HG03565 (cell line): ENCODE measurements around the gene ATXN7L1.

Experiments
- ATAC-seq: cut with Tn5 transposase; IDR thresholded peaks from one replicate; pipeline ENCODE4 v1.9.1; 2021; ENCODE audit warnings: mild to moderate bottlenecking, moderate library complexity; ENCODE audit not compliant: unreplicated experiment

ATXN7L1 gene

DNA sequence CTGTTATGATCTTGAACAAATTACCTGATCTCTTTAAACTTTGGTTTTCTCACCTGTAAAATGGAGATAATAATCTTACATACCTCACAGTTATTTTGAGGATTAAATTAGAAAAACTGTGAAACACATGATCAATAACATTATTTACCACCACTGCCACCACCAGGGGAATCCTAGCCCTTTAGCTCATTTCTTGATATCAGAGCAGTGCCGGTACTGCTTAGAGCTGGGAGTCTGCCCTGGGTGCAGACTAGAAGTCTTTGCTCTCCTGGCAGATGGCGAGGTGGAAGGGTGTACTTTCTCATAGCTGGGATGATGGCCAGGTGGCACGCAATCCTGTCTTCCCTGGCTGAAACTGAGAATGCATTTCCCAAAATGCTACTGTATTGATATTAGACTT lies 282.4 kb downstream of the ATXN7L1 start:
- no peak for ATAC-seq

DNA sequence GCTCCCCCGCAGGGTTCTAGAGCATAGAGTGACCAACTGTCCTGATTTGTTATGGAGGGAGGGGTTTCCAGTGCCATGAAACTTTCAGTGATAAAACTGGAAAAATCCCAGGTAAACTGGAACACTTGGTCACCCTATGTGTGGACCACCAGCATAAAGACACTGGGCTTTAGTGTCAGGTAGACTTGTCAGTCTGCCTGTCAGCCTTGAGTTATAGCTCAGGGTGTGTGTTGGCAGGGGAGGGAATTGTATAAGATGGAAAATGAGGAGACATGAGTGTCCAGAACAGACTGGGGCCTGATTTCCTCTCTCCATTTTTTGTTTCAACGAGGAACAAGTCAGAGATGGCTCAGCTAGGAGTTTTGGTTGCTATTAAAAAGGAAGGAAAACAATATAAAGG lies 284.9 kb downstream of the ATXN7L1 start:
- ATAC-seq, result no peak

DNA sequence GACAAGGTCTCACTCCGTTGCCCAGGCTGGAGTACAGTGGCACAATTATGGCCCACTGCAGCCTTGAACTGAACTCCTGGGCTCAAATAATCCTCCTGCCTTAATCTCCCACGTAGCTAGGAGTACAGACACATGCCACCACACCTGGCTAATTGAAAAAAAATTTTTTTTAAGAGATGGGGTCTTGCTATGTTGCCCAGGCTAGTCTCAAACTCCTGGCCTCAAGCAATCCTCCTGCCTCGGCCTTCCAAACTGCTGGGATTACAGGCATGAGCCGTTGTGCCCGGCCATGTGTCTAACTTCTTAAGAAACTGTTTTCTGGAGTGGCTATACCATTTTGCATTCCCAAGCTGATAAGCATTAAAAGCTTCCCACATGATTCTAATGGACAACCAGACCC lies 285.6 kb downstream of the ATXN7L1 start:
- no peak for ATAC-seq

DNA sequence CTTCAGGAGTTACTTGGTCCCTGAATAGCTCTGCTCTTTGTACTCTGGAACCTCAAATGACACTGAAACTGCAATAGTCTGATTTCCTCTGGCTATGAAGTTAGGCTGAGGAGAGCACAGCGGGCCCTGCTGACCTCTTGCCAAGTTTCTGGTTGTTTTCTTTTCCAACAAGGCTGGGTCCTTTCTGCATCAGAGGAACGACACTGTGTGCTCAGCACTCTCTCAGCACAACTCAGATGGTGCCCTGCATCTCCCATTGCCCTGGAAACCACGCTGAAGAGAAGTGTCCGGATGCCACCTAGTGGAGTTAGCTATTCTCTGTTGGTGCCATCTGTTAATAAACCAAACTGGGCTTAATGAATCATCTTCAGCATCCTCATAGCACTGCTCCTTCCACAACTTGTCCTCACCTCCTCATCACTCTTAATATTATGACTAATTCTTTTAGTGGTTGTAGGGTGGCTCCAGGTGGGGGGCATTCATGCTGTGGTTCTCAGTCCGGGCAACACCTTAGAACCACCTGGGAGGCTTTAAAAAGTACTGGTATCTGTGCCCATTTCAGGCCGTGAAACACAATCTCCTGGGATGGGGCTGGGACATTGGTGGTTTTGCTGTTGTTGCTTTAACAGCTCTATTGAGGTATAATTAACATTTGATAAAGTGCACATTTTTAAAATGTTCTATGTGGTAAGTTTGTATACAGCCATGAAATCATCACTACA lies 286.9 kb downstream of the ATXN7L1 start:
- ATAC-seq, result peak; percentile 77

DNA sequence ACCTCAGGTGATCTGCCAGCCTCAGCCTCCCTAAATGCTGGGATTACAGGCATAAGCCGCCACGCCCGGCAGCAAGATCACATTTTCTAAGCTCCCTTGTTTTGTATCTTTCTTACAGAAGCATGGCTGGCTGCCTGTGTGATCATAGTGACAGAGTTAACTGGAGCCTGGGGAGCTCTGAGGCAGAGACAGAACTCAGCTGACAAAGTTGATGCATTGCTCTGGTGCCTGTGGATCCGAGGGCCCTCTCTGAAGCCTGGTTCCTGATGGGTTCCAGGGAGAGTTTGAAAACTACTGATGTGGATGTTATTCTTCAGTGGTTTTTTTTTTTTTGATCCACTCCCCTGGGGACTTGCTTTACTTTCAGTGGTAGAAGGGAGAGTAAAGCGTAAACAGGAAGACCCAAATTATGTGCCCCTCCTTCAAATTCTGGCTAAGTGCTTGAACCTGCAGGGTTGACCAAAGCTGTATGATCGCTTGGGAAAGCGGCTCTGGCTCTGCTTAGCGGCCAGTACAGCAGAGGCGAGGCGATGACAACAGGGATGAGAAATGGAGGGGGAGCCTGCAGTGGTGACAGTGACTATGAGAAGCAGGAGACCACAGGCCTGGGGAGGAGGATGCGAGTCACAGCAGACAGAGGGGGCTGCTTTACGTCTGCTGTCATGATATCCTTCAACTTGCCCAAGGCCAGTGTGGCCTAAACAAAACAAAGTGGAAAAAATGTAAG lies 288.3 kb downstream of the ATXN7L1 start:
- no peak for ATAC-seq

DNA sequence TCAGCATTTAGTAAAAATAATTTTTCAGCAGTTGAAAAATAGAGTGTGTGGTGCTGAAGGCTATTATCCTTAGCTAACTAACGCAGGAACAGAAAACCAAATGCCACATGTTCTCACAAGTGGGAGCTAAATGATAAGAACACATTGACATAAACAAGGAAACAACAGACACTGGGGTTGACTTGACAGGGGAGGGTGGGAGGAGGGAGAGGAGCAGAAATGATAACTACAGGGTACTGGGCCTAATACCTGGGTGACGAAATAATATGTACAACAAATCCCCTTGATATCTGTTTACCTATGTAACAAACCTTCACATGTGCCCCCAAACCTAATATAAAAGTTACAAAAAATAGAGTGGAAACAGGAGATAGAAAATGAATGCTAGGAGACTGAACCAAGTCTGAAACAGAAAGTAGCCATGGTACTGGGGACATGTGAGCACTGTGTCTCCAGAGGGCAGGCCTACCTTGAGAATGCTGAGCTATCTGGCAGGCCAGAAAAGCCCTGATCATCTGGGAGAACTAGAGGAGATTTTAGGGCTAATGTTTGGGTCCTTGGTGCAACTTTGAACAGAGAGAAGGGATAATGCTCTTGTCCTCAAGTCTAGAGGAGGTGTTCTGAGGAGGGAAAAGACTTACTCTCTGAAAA lies 290.4 kb downstream of the ATXN7L1 start:
- ATAC-seq, result peak; percentile 32

DNA sequence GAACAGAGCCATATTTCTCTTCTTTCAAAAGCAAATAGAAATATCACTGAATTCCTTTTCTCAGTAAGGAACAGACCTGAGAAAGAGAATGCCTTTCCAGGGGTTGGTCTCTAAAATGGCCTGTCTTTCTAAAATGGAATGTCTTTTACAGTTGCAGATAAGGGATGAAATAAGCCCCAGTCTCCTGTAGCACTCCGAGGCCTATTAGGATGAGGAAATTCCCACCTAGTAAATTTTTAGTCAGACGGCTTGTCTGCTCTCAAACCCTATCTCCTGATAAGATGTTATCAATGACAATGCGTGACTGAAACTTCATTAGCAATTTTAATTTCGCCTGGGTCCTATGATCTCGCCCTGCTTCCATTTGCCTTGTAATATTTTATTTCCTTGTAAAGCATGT lies 292.2 kb downstream of the ATXN7L1 start:
- ATAC-seq, result no peak

DNA sequence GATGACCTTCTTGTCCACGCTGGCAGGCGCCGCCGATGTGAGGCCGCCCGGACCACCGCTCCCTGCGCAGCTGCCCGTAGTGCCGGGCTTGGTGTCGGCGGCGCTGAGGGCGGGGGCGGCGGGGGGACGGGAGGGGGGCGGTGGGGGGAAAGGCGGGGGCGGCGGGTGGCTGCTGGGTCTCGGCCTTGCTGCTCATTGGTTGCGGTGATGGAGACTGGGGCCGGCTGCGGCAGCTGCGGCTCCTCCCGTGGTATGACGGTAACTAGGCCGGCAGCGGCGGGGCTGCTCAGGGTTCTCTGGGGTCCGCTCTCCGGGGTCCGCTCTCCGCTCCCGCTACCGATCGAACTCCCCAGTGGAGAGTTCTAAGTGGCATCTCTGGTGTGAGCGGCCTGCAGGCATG lies 293.3 kb downstream of the ATXN7L1 start:
- ATAC-seq, result no peak

DNA sequence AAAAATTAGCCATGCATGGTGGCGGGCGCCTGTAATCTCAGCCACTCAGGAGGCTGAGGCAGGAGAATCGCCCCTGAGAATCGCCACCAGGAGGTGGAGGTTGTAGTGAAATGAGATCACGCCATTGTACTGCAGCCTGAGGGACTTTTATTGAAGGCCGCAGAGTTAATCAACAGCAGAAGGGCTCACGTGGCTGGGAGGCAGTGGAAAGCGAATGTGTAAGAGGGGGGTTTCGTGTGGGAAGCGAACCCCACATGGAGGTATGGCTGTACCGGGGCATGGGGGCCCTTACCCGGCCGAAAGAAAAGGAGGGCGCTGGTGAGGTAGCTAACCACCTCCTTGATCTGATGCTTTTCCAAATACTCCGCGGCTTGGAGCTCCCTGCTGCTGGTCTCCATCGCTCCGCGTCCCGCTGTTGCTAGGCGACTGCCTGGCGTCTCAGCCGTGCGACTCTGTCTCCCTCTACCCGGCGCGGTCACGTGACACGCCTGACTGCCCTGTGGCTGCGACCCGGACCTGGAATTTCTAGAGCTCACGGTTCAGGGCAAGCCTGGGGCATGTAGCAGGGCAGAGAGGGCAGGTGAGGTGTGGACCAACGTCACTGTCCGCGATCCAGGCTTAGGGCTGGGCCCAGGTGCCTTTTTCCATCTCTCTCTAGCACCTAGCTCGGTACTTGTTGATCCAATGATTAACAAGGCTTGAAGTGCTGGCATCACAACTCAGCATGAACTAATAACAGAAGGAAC lies 295.2 kb downstream of the ATXN7L1 start, which contains the start of gene EFCAB10:
EFCAB10 (minus strand) TSS at position 428 of the 746 bp plus-strand sequence; CDS start at position 398, 30 bp downstream.
- ATAC-seq, result peak; percentile 68

DNA sequence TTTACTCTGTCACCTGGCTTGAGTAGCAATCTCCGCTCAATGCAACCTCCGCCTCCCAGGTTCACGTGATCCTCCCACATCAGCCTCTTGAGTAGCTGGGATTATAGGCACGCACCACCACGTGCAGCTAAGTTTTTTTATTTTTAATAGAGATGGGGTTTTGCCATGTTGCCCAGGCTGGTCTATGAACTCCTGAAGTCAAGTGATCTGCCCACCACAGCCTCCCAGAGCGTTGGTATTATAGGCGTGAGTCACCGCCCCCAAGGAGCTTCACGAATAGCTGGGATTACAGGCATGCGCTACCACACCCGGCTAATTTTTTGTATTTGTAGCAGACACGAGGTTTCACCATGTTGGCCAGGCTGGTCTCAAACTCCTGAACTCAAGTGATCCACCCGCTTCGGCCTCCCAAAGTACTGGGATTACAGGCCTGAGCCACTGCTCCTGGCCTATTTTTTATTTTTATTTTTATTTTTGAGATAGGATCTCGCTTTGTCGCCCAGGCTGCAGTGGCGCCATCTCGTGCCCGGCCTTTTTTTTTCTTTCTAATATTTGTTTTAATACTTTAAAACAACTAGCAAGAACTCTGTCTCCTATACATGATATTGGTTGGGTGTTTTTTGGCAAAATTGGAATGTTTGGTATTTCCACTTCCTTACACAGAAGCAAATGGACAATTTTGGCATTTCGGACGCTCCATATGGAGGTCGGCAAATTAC lies 296.2 kb downstream of the ATXN7L1 start:
- no peak for ATAC-seq

DNA sequence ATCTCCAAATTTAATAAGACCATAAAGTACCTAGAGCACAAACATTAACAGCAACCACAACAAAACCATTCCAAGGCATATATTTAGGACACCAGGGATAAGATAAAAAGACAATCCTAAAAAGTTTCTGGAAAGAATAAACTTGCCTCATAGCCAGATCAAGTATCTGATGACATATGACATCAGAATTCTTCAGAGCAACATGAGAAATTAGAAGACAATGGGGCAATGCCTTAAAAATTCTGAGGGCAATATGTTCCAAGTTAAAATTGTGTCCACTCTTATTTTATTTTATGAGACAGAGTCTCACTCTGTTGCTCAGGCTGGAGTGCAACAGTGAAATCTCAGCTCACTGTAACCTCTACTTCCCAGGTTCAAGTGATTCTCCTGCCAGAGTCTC lies 297.9 kb downstream of the ATXN7L1 start:
- no peak for ATAC-seq

DNA sequence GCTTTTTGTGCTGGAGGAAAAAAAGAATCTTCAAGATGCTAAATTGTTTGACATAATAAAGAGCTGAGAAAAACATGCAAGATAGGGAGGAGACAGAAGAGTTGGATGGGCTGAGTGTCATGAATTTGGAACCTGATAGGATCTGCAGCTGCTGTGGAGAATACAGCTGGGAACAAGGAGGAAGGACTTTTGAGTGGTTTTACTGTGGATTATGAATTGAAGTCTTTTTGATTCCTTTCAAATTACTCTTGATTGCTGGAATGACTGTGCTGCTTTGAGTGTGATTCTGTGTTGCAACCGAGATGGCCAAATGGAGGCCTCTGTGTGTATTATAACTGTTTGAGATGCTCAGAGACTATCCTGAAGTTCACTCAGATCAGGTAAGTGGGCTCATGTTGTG lies 299.1 kb downstream of the ATXN7L1 start:
- ATAC-seq, result no peak

DNA sequence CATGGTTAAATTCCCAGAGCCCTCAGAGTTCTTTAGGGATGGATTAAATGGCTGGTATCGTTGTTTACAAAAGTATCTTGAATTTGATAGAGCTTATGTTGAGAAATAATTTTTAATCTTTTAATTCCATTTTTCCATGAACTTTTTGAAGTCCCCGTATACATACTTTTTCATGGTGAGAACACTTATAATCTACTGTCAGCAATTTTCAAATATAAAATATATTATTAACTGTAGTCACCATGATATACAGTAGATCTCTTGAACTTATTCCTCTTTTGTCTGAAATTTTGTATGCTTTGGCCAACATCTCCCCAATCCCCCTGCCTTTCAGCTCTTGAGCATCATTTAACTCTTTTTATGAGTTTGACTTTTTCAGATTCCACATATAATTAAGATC lies 304.5 kb downstream of the ATXN7L1 start:
- ATAC-seq, result no peak

DNA sequence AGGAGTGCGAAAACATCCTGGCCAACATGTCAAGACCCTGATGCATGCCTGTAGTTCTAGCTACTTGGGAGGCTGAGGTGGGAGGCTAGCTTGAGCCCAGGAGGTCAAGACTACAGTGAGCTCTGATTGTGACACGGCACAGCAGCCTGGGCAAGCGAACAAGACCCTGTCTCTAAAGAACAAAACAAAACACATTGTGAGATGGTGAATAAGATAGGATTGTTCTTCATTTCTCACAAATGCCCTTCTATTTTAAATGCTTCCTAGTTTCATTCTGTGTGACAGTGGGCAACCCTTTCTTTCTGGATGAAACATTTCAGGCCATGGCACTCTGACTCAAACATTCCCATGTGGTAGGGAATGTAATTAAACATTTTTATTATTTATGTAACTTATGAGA lies 308.6 kb downstream of the ATXN7L1 start:
- no peak for ATAC-seq

DNA sequence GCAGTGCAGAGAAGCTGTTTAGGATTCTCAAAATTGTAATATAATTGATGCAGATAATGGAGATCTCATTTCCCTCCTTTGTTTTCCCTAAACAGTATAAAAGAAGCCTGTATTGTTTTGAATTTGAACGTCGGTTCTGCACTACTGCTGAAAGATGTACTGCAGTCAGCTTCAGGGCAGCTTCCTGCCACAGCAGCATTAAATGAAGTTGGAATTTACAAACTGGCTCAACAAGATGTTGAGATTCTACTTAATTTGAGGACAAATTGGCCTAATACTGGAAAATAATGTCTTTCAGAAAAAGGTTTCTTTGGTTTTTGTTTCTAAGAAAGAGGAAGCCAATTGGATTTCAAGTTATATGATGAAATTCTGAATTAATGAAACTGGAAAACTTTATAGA lies 309.4 kb downstream of the ATXN7L1 start:
- no peak for ATAC-seq

DNA sequence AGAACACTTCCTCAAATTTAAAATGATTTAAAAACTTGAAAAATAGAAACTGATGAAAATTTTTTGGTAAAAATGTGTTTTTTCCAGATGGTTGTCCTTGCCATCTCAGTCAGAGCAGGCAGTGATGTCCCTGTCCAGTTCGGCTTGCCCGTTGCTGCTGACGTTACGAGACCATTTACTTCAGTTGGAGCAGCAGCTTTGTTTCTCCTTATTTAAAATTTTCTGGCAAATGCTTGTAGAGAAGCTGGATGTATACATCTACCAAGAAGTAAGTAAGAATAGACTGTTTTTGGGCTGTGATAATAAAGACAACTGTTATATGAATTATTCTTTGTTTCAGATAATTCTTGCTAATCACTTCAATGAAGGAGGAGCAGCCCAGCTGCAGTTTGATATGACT lies 311.2 kb downstream of the ATXN7L1 start:
- ATAC-seq, result no peak

DNA sequence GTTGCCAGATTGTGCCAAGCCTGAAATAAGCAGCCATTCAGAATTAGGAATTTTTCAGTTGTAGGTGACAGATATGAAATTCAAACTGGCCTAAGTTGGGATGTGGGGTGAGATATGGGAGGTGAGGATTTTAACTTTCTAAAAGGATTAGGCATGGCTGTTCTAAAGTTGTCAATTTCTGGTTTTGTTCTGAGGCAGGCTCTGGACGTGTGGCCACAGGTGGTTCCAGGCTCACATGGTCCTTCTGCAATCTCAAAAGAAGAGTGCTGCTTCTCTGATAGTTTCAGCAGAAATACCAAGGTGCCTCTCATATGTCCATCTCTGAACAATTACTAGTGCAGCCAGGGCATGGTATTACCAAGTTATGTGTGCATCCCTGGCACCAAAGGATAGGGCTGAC lies 316.5 kb downstream of the ATXN7L1 start:
- ATAC-seq, result no peak
